C4-2B (cell line): ENCODE results near the gene DNM1.

Experiments
- CTCF ChIP-seq: fragments of 450-650 bp; conservative IDR thresholded peaks from 2 replicates; pipeline ENCODE4 v1.5.1; 2017; ENCODE audit warnings: mild to moderate bottlenecking
- ZFX ChIP-seq: fragments of 450-650 bp; IDR thresholded peaks from 2 replicates; pipeline ENCODE4 v1.6.1; 2017

DNA sequence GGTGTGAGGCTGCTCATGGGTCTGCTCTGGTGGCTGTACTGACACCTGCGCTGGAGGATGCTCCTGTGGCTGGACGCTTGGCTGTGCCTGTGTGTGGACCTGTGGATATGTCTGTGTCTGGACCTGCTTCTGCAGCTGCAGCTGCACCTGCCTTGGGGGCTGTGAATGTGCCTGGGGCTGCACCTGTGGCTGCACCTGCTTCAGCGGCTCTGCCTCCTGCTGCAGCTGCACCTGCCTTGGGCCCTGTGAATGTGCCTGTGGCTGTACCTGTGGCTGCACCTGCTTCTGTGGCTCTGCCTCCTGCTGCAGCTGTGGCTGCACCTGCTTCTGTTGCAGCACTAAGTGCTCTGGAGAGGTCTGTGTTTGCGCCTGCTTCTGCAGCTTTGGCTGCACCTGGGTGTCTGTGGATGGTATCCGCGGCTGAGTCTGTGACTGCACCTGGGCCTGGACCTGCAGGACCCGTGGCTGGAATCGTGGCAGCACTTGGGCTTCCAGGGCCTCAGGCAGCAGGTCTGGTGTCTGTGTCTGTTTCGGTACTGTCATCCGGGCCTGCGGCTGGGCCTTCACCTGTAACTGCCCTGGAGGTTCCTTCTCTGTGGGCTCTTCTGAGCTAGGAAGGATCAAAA is 24.3 kb upstream of the DNM1 start:
- TF ChIP-seq CTCF (no peak), ZFX (no peak)
